HG02973 (cell line): ENCODE data around the gene RPS27L.
"Not testable (repeated sequence)": the region's sequence is repeated elsewhere in the genome, so short reads cannot be mapped to it uniquely, and the experiment has no call there.

ENCODE experiments used
- ATAC-seq: cut with Tn5 transposase; IDR thresholded peaks from one replicate; pipeline ENCODE4 v1.9.1; 2021; ENCODE audit warnings: moderate library complexity; ENCODE audit not compliant: unreplicated experiment

RPS27L gene

DNA sequence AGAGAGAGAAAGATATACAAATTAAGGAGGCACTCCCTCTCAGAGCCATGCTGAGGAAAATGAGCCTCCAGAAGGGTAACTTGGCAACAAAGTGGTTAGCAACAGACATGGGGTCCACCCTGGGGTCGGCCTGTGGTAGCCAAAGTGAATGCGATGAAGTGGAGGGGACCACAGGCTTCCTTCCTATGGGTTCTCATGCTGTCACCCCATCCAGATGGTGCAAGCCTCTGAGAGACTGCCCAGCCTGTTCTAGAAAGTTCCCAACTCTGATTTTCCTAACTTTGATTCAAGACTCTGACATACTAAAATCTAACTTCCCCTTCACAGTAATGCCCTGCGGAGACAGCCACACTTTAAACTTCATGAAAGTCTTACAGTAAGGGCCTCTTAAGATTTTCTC lies 53.9 kb downstream of the RPS27L start:
- no peak for ATAC-seq

GRCh38 chr15:63099581-63099980 lies 57.7 kb downstream of the RPS27L start:
- not testable (repeated sequence) for ATAC-seq

GRCh38 chr15:63098901-63099300 lies 58.4 kb downstream of the RPS27L start:
- not testable (repeated sequence) for ATAC-seq
